ENCODE results near the gene NARS2. TPM values are rescaled to one million over a fixed set of nuclear protein-coding genes. Genes with fewer than 3 reads are reported as not detected.

Gene NARS2
- total and polyA plus RNA-seq, 10 of the 15 experiments (the other 5 are each of a cell fraction or from before 2014, with no cell fraction given), result 22.2 to 45.3 (median 36.3) TPM

DNA sequence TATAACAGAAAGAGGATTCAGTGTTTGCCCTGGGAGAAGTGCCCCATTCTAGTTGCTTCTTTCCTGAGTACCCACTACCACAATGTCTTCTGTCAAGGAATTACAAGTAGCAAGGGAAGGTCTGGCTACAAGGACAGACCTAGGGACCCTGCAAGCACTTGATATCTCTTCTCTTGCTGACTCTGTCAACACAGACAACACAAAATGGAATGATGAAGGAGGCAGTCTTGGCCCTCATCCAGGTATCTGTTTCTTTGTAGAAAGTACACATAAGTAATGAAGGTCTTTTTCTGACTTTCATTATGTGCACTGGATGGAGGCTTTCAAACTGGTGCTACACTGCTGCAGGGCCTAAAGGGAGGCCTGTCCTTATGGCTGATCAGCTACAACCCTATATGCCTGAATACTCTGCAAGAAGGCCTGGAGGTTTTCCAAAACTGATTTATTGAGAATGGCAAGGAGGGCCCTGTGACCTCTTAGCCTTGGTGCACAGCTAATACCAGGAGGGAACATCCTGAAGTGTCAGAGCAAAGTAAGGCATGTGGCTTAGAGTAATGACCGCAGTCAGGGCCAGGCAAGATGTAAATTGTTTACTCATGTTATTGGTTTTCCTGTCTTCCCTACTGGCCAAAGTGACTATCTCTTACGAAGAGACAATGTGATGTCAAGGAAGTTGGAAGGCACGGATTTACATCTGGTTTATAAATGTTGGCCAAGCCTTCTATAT is 188.3 kb downstream of the NARS2 start:
- Histone ChIP-seq H3K4me2 (ENCODE audit: control insufficient read depth, insufficient read depth) (no peak overlapping the region), H3K79me2 (ENCODE audit: control insufficient read depth, insufficient read depth, low read length) (no peaks in the 10 kb centered on the region), H3K36me3 (ENCODE audit: control insufficient read depth in 2 of 2, insufficient read depth in 2 of 2, low read length in 1 of 2) (no peaks in the 10 kb centered on the region), H3K27me3 (replicated peaks in 1 of 2; ENCODE audit: control insufficient read depth in 2 of 2, insufficient read depth in 2 of 2, low read length in 1 of 2) (no peaks in the 10 kb centered on the region), H2AFZ (ENCODE audit: control insufficient read depth, low read depth, low read length) (no peak overlapping the region), H3K4me3 (no peak overlapping the region), H3K4me1 (ENCODE audit: control insufficient read depth, insufficient read depth, low read length) (no peaks in the 10 kb centered on the region), H3K27ac (ENCODE audit: control insufficient read depth, insufficient read depth) (no peak overlapping the region), H3K9me3 (replicated peaks; ENCODE audit: control insufficient read depth, insufficient read depth, low read length) (peaks cover 4% of the 10 kb centered on the region; the same call in 2 of the 3 replicates), H3K9ac (ENCODE audit: control insufficient read depth, insufficient read depth, low read length) (no peak overlapping the region), H4K20me1 (ENCODE audit: control insufficient read depth, insufficient read depth) (no peaks in the 10 kb centered on the region)
- no TSS peak for BruUV-seq (replicated peaks)
- FAIRE-seq (no peak), DNase-seq (ENCODE audit: low read depth, low spot score) (no peak), ATAC-seq (no peak)
- intact Hi-C loops (cut with micrococcal nuclease; ENCODE audit: unreplicated experiment) (no loop called here), in situ Hi-C loops (cut with MboI) (no loop called here)
- 67% methylated on average over 3 of the region's 3 CpGs for WGBS (ENCODE audit: insufficient coverage, insufficient replicate concordance, low lambda C conversion rate, missing lambda C conversion rate)
- ChIA-PET SMC1A (ENCODE audit: uncharacterized antibody, unreplicated experiment) (interaction anchor here (2.6 kb wide), 1 partner anchor 158 kb away, joined by 9 read pairs; no protein-coding TSS in a partner anchor), POLR2A (no interaction called here), RAD21 (ENCODE audit: unreplicated experiment) (no interaction called here), CTCF (no interaction called here)
- TF ChIP-seq, protein P1, sequence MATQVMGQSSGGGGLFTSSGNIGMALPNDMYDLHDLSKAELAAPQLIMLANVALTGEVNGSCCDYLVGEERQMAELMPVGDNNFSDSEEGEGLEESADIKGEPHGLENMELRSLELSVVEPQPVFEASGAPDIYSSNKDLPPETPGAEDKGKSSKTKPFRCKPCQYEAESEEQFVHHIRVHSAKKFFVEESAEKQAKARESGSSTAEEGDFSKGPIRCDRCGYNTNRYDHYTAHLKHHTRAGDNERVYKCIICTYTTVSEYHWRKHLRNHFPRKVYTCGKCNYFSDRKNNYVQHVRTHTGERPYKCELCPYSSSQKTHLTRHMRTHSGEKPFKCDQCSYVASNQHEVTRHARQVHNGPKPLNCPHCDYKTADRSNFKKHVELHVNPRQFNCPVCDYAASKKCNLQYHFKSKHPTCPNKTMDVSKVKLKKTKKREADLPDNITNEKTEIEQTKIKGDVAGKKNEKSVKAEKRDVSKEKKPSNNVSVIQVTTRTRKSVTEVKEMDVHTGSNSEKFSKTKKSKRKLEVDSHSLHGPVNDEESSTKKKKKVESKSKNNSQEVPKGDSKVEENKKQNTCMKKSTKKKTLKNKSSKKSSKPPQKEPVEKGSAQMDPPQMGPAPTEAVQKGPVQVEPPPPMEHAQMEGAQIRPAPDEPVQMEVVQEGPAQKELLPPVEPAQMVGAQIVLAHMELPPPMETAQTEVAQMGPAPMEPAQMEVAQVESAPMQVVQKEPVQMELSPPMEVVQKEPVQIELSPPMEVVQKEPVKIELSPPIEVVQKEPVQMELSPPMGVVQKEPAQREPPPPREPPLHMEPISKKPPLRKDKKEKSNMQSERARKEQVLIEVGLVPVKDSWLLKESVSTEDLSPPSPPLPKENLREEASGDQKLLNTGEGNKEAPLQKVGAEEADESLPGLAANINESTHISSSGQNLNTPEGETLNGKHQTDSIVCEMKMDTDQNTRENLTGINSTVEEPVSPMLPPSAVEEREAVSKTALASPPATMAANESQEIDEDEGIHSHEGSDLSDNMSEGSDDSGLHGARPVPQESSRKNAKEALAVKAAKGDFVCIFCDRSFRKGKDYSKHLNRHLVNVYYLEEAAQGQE (IDR thresholded peaks at IDR 0.05; ENCODE audit: low read depth, low read length), result no peak
- TF ChIP-seq, protein P2, sequence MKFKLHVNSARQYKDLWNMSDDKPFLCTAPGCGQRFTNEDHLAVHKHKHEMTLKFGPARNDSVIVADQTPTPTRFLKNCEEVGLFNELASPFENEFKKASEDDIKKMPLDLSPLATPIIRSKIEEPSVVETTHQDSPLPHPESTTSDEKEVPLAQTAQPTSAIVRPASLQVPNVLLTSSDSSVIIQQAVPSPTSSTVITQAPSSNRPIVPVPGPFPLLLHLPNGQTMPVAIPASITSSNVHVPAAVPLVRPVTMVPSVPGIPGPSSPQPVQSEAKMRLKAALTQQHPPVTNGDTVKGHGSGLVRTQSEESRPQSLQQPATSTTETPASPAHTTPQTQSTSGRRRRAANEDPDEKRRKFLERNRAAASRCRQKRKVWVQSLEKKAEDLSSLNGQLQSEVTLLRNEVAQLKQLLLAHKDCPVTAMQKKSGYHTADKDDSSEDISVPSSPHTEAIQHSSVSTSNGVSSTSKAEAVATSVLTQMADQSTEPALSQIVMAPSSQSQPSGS (IDR thresholded peaks at IDR 0.05; ENCODE audit: low read length), result no peak

Small RNAs within 50 kb of the gene (small RNA-seq; reads per million reads assigned to genes)
- gene RNU6-311P, result not detected

Other genes starting within 250 kb of the NARS2 start
- gene GAB2, start 157.0 kb downstream of the NARS2 start, total RNA-seq (2014; rRNA removed), result 4.8 and 5.7 TPM in 2 replicates
- gene GAB2, start 157.0 kb downstream of the NARS2 start, total RNA-seq (2014; rRNA removed; fragmentation: Illumina TruSeq; extraction: Trizol), result 5.7 and 6.4 TPM in 2 replicates
- 12.0 and 12.6 TPM in 2 replicates for gene GAB2, start 157.0 kb downstream of the NARS2 start, total RNA-seq (2021)
- gene GAB2, start 157.0 kb downstream of the NARS2 start, polyA plus RNA-seq (2011; rRNA removed), result 0.24 and 0.69 TPM in 2 replicates
- 7.9 and 8.7 TPM in 2 replicates for gene GAB2, start 157.0 kb downstream of the NARS2 start, polyA plus RNA-seq (2014; fragmentation: Illumina TruSeq; extraction: Trizol)
- gene GAB2, start 157.0 kb downstream of the NARS2 start, polyA plus RNA-seq (2014; fragmentation: Nextera tagmentation; extraction: Ambion mirVana), result 1 to 10 TPM; 1.1 to 2.1 TPM
- gene GAB2, start 157.0 kb downstream of the NARS2 start, polyA plus RNA-seq (2014; rRNA removed), result 5.0 and 5.2 TPM in 2 replicates
- gene GAB2, start 157.0 kb downstream of the NARS2 start, polyA plus RNA-seq (2016; fragmentation: Nextera tagmentation; extraction: Ambion mirVana), result 1 to 10 TPM; 1.6 to 2.8 TPM